Keratinocyte (primary cell): ENCODE data around the gene RRP7A. TPM values are rescaled to one million over a fixed set of nuclear protein-coding genes. Genes with fewer than 3 reads are reported as not detected.

Source experiments
- DNase-seq: peaks from one replicate; pipeline ENCODE4 v3.0.0-alpha.2; 2011; ENCODE audit warnings: low read depth, missing footprints, low spot score
- FAIRE-seq: peaks from 2 replicates; lab custom pipeline; 2011; peaks lifted over from hg19 to GRCh38; lab: Jason Lieb, UNC
- H2AFZ ChIP-seq: 2 replicates; pipeline ENCODE4 v1.6.0; 2012; ENCODE audit warnings: low read length, control low read depth, inconsistent platforms; ENCODE audit not compliant: control insufficient read depth
- H3K27ac ChIP-seq: 2 replicates; pipeline ENCODE4 v1.5.1; 2011; ENCODE audit warnings: low read length; ENCODE audit not compliant: control insufficient read depth, insufficient read depth
- H3K27me3 ChIP-seq: 3 replicates; pipeline ENCODE4 v1.6.0; 2011; ENCODE audit warnings: low read length; ENCODE audit not compliant: control insufficient read depth, insufficient read depth; ENCODE audit errors: extremely low read depth
- H3K36me3 ChIP-seq, 2 experiments: 2 replicates in 1 of 2; 3 replicates in 1 of 2; pipeline ENCODE4 v1.5.1; 2011; ENCODE audit warnings: low read length in 2 of 2, mild to moderate bottlenecking in 1 of 2; ENCODE audit not compliant: control insufficient read depth in 2 of 2, insufficient read depth in 2 of 2; ENCODE audit errors: extremely low read depth in 1 of 2
- H3K4me1 ChIP-seq: 3 replicates; pipeline ENCODE4 v1.5.1; 2011; ENCODE audit warnings: low read length; ENCODE audit not compliant: control insufficient read depth, insufficient read depth; ENCODE audit errors: extremely low read depth
- H3K4me2 ChIP-seq: 3 replicates; pipeline ENCODE4 v1.6.0; 2011; ENCODE audit warnings: low read depth, low read length; ENCODE audit not compliant: control insufficient read depth, insufficient read depth; ENCODE audit errors: extremely low read depth
- H3K4me3 ChIP-seq, 3 experiments: fragments of 200-600 bp in 1 of 3; sonication (generic) in 1 of 3; 2 replicates in 2 of 3; 3 replicates in 1 of 3; pipeline ENCODE4 v1.5.1; 2011 to 2016; ENCODE audit warnings: low read length in 3 of 3, mild to moderate bottlenecking in 3 of 3, control low read depth in 2 of 3, inconsistent platforms in 1 of 3, low read depth in 1 of 3, mixed read lengths in 1 of 3, mixed run types in 1 of 3, moderate library complexity in 1 of 3; ENCODE audit not compliant: control insufficient read depth in 2 of 3, insufficient read depth in 2 of 3; ENCODE audit errors: extremely low read depth in 1 of 3
- H3K79me2 ChIP-seq: 2 replicates; pipeline ENCODE4 v1.6.0; 2012; ENCODE audit warnings: low read length; ENCODE audit not compliant: control insufficient read depth, insufficient read depth
- H3K9ac ChIP-seq: 3 replicates; pipeline ENCODE4 v1.6.0; 2011; ENCODE audit warnings: low read length; ENCODE audit not compliant: control insufficient read depth, insufficient read depth; ENCODE audit errors: extremely low read depth
- H3K9me1 ChIP-seq: 3 replicates; pipeline ENCODE4 v1.6.0; 2011; ENCODE audit warnings: low read length; ENCODE audit not compliant: control insufficient read depth, insufficient read depth; ENCODE audit errors: extremely low read depth
- H3K9me3 ChIP-seq: 2 replicates; pipeline ENCODE4 v1.5.1; 2012; ENCODE audit warnings: low read depth, low read length; ENCODE audit not compliant: control insufficient read depth
- H4K20me1 ChIP-seq: 3 replicates; pipeline ENCODE4 v1.6.0; 2011; ENCODE audit warnings: low read length; ENCODE audit not compliant: control insufficient read depth, insufficient read depth; ENCODE audit errors: extremely low read depth
- EZH2 ChIP-seq: IDR thresholded peaks from one replicate; pipeline ENCODE4 v1.6.1; 2012; ENCODE audit warnings: inconsistent platforms, mild to moderate bottlenecking, low read length, moderate library complexity
- dilution Hi-C: fragments of 300-500 bp; cut with MboI; formaldehyde crosslinking; loops from one replicate; pipeline ENCODE4 v1.7.0; 2020; ENCODE audit warnings: low sequenced_read_pairs; ENCODE audit not compliant: extremely low pct_ligation_motif_present
- polyA plus RNA-seq, 5 experiments: library from polyadenylated mRNA; depleted of rRNA in 3 of 5; stranded (reverse) in 3 of 5; stranded (forward) in 1 of 5; unstranded in 1 of 5; fragments of >200 nt; gene quantifications; 1 replicate in 1 of 5; 2 replicates in 3 of 5; 3 replicates in 1 of 5; pipeline versions ENCODE4 v1.2.1 to v1.2.3, GENCODE V29; 2011 to 2012; ENCODE audit warnings: missing spikeins in 2 of 5, low read depth in 1 of 5, low replicate concordance in 1 of 5
- TF ChIP-seq, protein P1 (sequence below), 3 experiments: IDR thresholded peaks in 1 of 3; conservative IDR thresholded peaks in 1 of 3; optimal IDR thresholded peaks in 1 of 3; 2 replicates in 2 of 3; 3 replicates in 1 of 3; pipeline versions ENCODE3 to v1.5.1; 2011; ENCODE audit warnings: low read length in 3 of 3, mild to moderate bottlenecking in 3 of 3, moderate library complexity in 2 of 3, control low read depth in 1 of 3, inconsistent platforms in 1 of 3; ENCODE audit not compliant: insufficient read depth in 2 of 3; ENCODE audit errors: extremely low read depth in 1 of 3

RRP7A gene
- polyA plus RNA-seq, 1 donor (not counting 4 experiments of a cell fraction or from before 2014, with no cell fraction given): 30.2 TPM

DNA sequence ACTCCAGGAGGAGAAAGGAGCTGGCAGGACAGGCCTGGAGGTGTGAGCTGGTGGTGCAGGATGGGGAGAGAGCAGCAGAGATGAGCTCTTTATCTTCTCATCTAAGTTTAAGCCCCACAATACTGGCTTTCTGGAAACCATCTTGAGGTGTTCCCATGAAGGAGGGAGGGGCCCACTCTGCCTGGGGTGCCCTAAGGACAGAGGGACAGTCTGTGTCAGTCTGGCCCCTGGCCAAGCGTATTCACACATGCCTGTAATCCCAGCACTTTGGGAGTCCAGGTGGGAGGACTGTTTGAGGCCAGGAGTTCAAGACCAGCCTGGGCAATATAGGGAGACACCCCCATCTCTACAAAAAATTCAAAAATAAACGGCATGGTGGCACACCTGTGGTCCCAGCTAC lies 43.1 kb upstream of the RRP7A start:
- no peak overlapping the region for H3K27ac ChIP-seq
- no peak overlapping the region for H2AFZ ChIP-seq
- no peak for FAIRE-seq
- H3K4me2 ChIP-seq: no peak overlapping the region
- DNase-seq: no peak
- no peaks in the 10 kb centered on the region for H3K79me2 ChIP-seq
- H3K9me3 ChIP-seq: no peaks in the 10 kb centered on the region
- dilution Hi-C loops: no loop called here
- H3K9ac ChIP-seq: no peak overlapping the region
- no peaks in the 10 kb centered on the region for H4K20me1 ChIP-seq
- H3K36me3 ChIP-seq: no peaks in the 10 kb centered on the region
- H3K4me1 ChIP-seq: peaks cover 4% of the 10 kb centered on the region
- H3K27me3 ChIP-seq: no peaks in the 10 kb centered on the region
- H3K4me3 ChIP-seq: no peak overlapping the region
- no peaks in the 10 kb centered on the region for H3K9me1 ChIP-seq
- TF ChIP-seq, protein P1, sequence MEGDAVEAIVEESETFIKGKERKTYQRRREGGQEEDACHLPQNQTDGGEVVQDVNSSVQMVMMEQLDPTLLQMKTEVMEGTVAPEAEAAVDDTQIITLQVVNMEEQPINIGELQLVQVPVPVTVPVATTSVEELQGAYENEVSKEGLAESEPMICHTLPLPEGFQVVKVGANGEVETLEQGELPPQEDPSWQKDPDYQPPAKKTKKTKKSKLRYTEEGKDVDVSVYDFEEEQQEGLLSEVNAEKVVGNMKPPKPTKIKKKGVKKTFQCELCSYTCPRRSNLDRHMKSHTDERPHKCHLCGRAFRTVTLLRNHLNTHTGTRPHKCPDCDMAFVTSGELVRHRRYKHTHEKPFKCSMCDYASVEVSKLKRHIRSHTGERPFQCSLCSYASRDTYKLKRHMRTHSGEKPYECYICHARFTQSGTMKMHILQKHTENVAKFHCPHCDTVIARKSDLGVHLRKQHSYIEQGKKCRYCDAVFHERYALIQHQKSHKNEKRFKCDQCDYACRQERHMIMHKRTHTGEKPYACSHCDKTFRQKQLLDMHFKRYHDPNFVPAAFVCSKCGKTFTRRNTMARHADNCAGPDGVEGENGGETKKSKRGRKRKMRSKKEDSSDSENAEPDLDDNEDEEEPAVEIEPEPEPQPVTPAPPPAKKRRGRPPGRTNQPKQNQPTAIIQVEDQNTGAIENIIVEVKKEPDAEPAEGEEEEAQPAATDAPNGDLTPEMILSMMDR (optimal IDR thresholded peaks at IDR 0.05 in 1 of 3, IDR thresholded peaks at IDR 0.05 in 1 of 3, conservative IDR thresholded peaks at IDR 0.05 in 1 of 3; ENCODE audit: extremely low read depth in 1 of 3, insufficient read depth in 2 of 3, low read length in 3 of 3): no peak

DNA sequence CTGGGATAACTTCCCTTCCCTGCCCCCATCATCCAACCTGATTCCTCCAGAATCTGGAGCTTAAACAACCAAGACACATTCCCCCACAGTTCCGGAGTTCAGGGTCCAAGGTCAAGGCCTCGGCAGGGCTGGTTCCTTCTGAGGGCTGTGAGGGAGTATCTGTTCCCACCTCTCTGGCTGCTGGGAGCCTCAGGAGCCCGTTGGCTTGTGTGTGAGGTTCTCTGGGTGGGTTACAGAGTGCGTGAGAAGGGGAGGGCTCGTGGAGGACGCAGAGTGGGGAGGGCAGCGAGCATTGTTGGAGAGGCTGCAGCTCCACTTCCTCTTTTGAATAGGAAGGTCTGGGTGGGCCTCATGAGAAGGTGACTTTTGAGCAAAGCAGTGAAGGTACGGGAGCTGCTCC lies 42.7 kb upstream of the RRP7A start:
- H2AFZ ChIP-seq: no peak overlapping the region
- no peaks in the 10 kb centered on the region for H3K36me3 ChIP-seq
- dilution Hi-C loops: no loop called here
- H3K79me2 ChIP-seq: no peaks in the 10 kb centered on the region
- H3K4me2 ChIP-seq: no peak overlapping the region
- no peak overlapping the region for H3K27ac ChIP-seq
- no peak overlapping the region for H3K4me3 ChIP-seq
- no peaks in the 10 kb centered on the region for H3K9me1 ChIP-seq
- no peaks in the 10 kb centered on the region for H3K27me3 ChIP-seq
- DNase-seq (no peak), FAIRE-seq (no peak)
- H3K4me1 ChIP-seq: peaks cover 4% of the 10 kb centered on the region
- no peak overlapping the region for H3K9ac ChIP-seq
- no peaks in the 10 kb centered on the region for H4K20me1 ChIP-seq
- TF ChIP-seq, protein P1 (optimal IDR thresholded peaks at IDR 0.05 in 1 of 3, IDR thresholded peaks at IDR 0.05 in 1 of 3, conservative IDR thresholded peaks at IDR 0.05 in 1 of 3; ENCODE audit: extremely low read depth in 1 of 3, insufficient read depth in 2 of 3, low read length in 3 of 3): no peak
- TF ChIP-seq EZH2: no peak
- no peaks in the 10 kb centered on the region for H3K9me3 ChIP-seq
